HepG2 (cell line): ENCODE data around the gene ZBTB14. TPM values are rescaled to one million over a fixed set of nuclear protein-coding genes. Genes with fewer than 3 reads are reported as not detected.

Experiments used
- ATAC-seq: fragments of 200-7000 bp; cut with Tn5 transposase; 3 replicates; pipeline ENCODE4 v1.9.1; 2020; ENCODE audit warnings: mild to moderate bottlenecking, moderate library complexity
- BruUV-seq: library from RNA; stranded (reverse); fragments of 400-500 nt; replicated peaks from 2 replicates; lab custom pipeline; 2021; lab: Mats Ljungman, UMichigan
- CTCF ChIA-PET: fragments of 300-600 bp; formaldehyde crosslinking; extraction: SDS; loops from one replicate; lab custom pipeline; 2021; ENCODE audit warnings: low total read pairs, inconsistent platforms, low intra/inter-chr PET ratio; lab: Yijun Ruan, JAX
- POLR2A ChIA-PET: fragments of 350-600 bp; sonication (Branson Sonifier 250); formaldehyde crosslinking; loops from one replicate; lab custom pipeline; 2020; ENCODE audit warnings: antibody characterized with exemption, inconsistent platforms; lab: Yijun Ruan, JAX
- DNase-seq: peaks from one replicate; pipeline ENCODE4 v3.0.0-alpha.2; 2015; ENCODE audit warnings: low spot score
- FAIRE-seq: peaks from 3 replicates; lab custom pipeline; 2011; peaks lifted over from hg19 to GRCh38; lab: Jason Lieb, UNC
- H2AFZ ChIP-seq: one replicate; pipeline ENCODE4 v1.6.1; 2011; ENCODE audit warnings: low read length, inconsistent platforms
- H3K27ac ChIP-seq: fragments of 300-600 bp; 3 replicates; pipeline ENCODE4 v1.8.0; 2011; ENCODE audit warnings: mixed run types, mild to moderate bottlenecking, mixed read lengths, low read length, inconsistent platforms; ENCODE audit not compliant: insufficient read depth; ENCODE audit errors: extremely low read length
- H3K27me3 ChIP-seq, 2 experiments: fragments of 200-600 bp in 1 of 2; 2 replicates in 1 of 2; 3 replicates in 1 of 2; pipeline versions ENCODE4 v1.6.0 to v1.8.0; 2011; ENCODE audit warnings: low read length in 2 of 2, mild to moderate bottlenecking in 2 of 2, moderate library complexity in 2 of 2, inconsistent platforms in 1 of 2; ENCODE audit not compliant: insufficient read depth in 2 of 2, control insufficient read depth in 1 of 2
- H3K36me3 ChIP-seq, 2 experiments: fragments of 200-600 bp in 1 of 2; replicated peaks in 1 of 2; 2 replicates in 1 of 2; 3 replicates in 1 of 2; pipeline versions ENCODE4 v1.5.1 to v1.8.0; 2011; ENCODE audit warnings: low read length in 2 of 2, inconsistent platforms in 1 of 2; ENCODE audit not compliant: insufficient read depth in 2 of 2, control insufficient read depth in 1 of 2
- H3K4me1 ChIP-seq: 2 replicates; pipeline ENCODE4 v1.5.1; 2012; ENCODE audit warnings: low read length, inconsistent platforms; ENCODE audit not compliant: insufficient read depth
- H3K4me2 ChIP-seq: 2 replicates; pipeline ENCODE4 v1.6.0; 2011; ENCODE audit warnings: low read depth, low read length, inconsistent platforms
- H3K4me3 ChIP-seq, 3 experiments: fragments of 200-600 bp in 1 of 3; sonication (generic), shearing (Covaris generic) in 1 of 3; replicated peaks in 1 of 3; 2 replicates each; pipeline ENCODE4 v1.5.1; 2011 to 2016; ENCODE audit warnings: low read length in 3 of 3, inconsistent platforms in 2 of 3, low read depth in 2 of 3, mild to moderate bottlenecking in 2 of 3, control low read depth in 1 of 3, mixed read lengths in 1 of 3; ENCODE audit not compliant: insufficient read depth in 1 of 3
- H3K79me2 ChIP-seq: one replicate; pipeline ENCODE4 v1.6.1; 2011; ENCODE audit warnings: low read length, inconsistent platforms; ENCODE audit not compliant: insufficient read depth
- H3K9ac ChIP-seq: 2 replicates; pipeline ENCODE4 v1.6.0; 2011; ENCODE audit warnings: mild to moderate bottlenecking, low read depth, low read length, inconsistent platforms; ENCODE audit not compliant: insufficient read depth
- H3K9me3 ChIP-seq: 2 replicates; pipeline ENCODE4 v1.5.1; 2012; ENCODE audit warnings: mild to moderate bottlenecking, low read length
- H4K20me1 ChIP-seq: 2 replicates; pipeline ENCODE4 v1.6.0; 2011; ENCODE audit warnings: inconsistent platforms, mild to moderate bottlenecking, low read length, moderate library complexity; ENCODE audit not compliant: insufficient read depth
- AGO2 ChIP-seq: fragments of 200-400 bp; formaldehyde crosslinking; optimal IDR thresholded peaks from 2 replicates; pipeline ENCODE3; 2017; ENCODE audit warnings: mild to moderate bottlenecking, low read depth, low read length, moderate library complexity
- FOXK2 ChIP-seq: fragments of 450-650 bp; IDR thresholded peaks from 2 replicates; pipeline ENCODE4 v1.6.1; 2016
- IKZF1 ChIP-seq: fragments of 450-650 bp; IDR thresholded peaks from 2 replicates; pipeline ENCODE4 v1.7.1; 2016
- JUNB ChIP-seq: sonication (generic); formaldehyde crosslinking; IDR thresholded peaks from 2 replicates; pipeline ENCODE4 v1.8.0; 2022; ENCODE audit warnings: missing genetic modification reagents, mild to moderate bottlenecking, borderline replicate concordance
- MAFF ChIP-seq: IDR thresholded peaks from 2 replicates; pipeline ENCODE4 v1.6.1; 2011; ENCODE audit warnings: low read depth, low read length, improper control_type of control experiment
- POGZ ChIP-seq: sonication (generic); formaldehyde crosslinking; IDR thresholded peaks from 2 replicates; pipeline ENCODE4 v1.4.0; 2020; ENCODE audit warnings: mild to moderate bottlenecking, missing genetic modification reagents
- RFXANK ChIP-seq: IDR thresholded peaks from 2 replicates; pipeline ENCODE4 v1.6.1; 2016
- ZBTB33 ChIP-seq: sonication (generic); formaldehyde crosslinking; IDR thresholded peaks from 2 replicates; pipeline ENCODE4 v1.4.0; 2020; ENCODE audit warnings: missing genetic modification reagents
- ZBTB46 ChIP-seq: sonication (generic); formaldehyde crosslinking; IDR thresholded peaks from 2 replicates; pipeline ENCODE4 v1.4.0; 2020; ENCODE audit warnings: mild to moderate bottlenecking, missing genetic modification reagents, borderline replicate concordance
- ZNF382 ChIP-seq: sonication (generic); formaldehyde crosslinking; IDR thresholded peaks from 2 replicates; pipeline ENCODE4 v1.5.0; 2020; ENCODE audit warnings: missing genetic modification reagents, mild to moderate bottlenecking, borderline replicate concordance
- ZNF660 ChIP-seq: sonication (generic); formaldehyde crosslinking; IDR thresholded peaks from 2 replicates; pipeline ENCODE4 v1.5.1; 2020; ENCODE audit warnings: mild to moderate bottlenecking, low read depth, missing genetic modification reagents, borderline replicate concordance
- ZNF792 ChIP-seq: IDR thresholded peaks from 2 replicates; pipeline ENCODE4 v1.6.1; 2016
- WGBS: methylation state at CpG from one replicate; pipeline ENCODE4 v1.1.6; 2017; ENCODE audit warnings: low lambda C conversion rate; 5-methylcytosine and 5-hydroxymethylcytosine counted together
- in situ Hi-C: cut with HindIII; loops from 2 replicates; pipeline ENCODE4 v1.10.0; 2017; ENCODE audit warnings: low pct_unique_long_range_greater_than_20kb; ENCODE audit not compliant: extremely low pct_ligation_motif_present
- intact Hi-C: fragments of 100-400 bp; cut with micrococcal nuclease; formaldehyde crosslinking; loops from one replicate; pipeline ENCODE4 v1.10.0; 2022; ENCODE audit not compliant: unreplicated experiment
- polyA plus RNA-seq, 8 experiments: library from polyadenylated mRNA; depleted of rRNA in 3 of 8; stranded (reverse) in 7 of 8; unstranded in 1 of 8; fragments of >200 nt; fragmentation: Illumina TruSeq in 4 of 8; extraction: Trizol in 4 of 8; gene quantifications; 2 replicates each; pipeline versions ENCODE4 v1.2.1 to v1.2.3, GENCODE V29; 2011 to 2016; ENCODE audit warnings: low read depth in 4 of 8, missing spikeins in 1 of 8, mixed read lengths in 1 of 8; ENCODE audit not compliant: insufficient read depth in 1 of 8
- total RNA-seq, 5 experiments: library from RNA; depleted of rRNA; stranded (reverse); fragments of >200 nt; fragmentation: Illumina TruSeq; extraction: Trizol; gene quantifications; 2 replicates each; pipeline ENCODE4 v1.2.3, GENCODE V29; 2016; ENCODE audit warnings: low read depth in 1 of 5
- TF ChIP-seq, protein P1 (sequence below): IDR thresholded peaks from 2 replicates; pipeline ENCODE4 v1.6.1; 2012; ENCODE audit warnings: low read depth, low read length, improper control_type of control experiment
- TF ChIP-seq, protein P2 (sequence below): sonication (generic); formaldehyde crosslinking; conservative IDR thresholded peaks from 2 replicates; pipeline ENCODE4 v1.8.1; 2023; ENCODE audit warnings: missing genetic modification reagents

The ZBTB14 gene
- total and polyA plus RNA-seq, 2 of the 13 experiments (the other 11 are each of a cell fraction or from before 2014, with no cell fraction given) = 8.0 to 14.4 TPM

GRCh38 chr18:5315838-5316237 lies 20.3 kb upstream of the ZBTB14 start (continued):
- TF ChIP-seq ZBTB33 (CRISPR knock-in tag) = no peak
- TF ChIP-seq ZBTB46 (CRISPR knock-in tag) = no peak
- no peak for TF ChIP-seq AGO2
- TF ChIP-seq JUNB (CRISPR knock-in tag) = no peak
- no peak for TF ChIP-seq FOXK2
- TF ChIP-seq, protein P1, sequence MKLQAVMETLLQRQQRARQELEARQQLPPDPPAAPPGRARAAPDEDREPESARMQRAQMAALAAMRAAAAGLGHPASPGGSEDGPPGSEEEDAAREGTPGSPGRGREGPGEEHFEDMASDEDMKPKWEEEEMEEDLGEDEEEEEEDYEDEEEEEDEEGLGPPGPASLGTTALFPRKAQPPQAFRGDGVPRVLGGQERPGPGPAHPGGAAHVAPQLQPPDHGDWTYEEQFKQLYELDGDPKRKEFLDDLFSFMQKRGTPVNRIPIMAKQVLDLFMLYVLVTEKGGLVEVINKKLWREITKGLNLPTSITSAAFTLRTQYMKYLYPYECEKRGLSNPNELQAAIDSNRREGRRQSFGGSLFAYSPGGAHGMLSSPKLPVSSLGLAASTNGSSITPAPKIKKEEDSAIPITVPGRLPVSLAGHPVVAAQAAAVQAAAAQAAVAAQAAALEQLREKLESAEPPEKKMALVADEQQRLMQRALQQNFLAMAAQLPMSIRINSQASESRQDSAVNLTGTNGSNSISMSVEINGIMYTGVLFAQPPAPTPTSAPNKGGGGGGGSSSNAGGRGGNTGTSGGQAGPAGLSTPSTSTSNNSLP = no peak

GRCh38 chr18:5311301-5311989 lies 15.9 kb upstream of the ZBTB14 start:
- no peaks in the 10 kb centered on the region for H3K9me3 ChIP-seq
- no peak overlapping the region for H3K4me3 ChIP-seq
- ChIA-PET CTCF (no interaction called here), POLR2A (no interaction called here)
- no TSS peak for BruUV-seq
- WGBS = 63% methylated on average over 6 of the region's 6 CpGs
- no peak overlapping the region for H3K4me2 ChIP-seq
- H4K20me1 ChIP-seq = no peaks in the 10 kb centered on the region
- FAIRE-seq = no peak
- H3K27ac ChIP-seq = no peak overlapping the region
- intact Hi-C loops = no loop called here
- no peak overlapping the region for H3K9ac ChIP-seq
- H2AFZ ChIP-seq = no peak overlapping the region
- in situ Hi-C loops = no loop called here
- no peak for DNase-seq
- no peaks in the 10 kb centered on the region for H3K36me3 ChIP-seq
- H3K4me1 ChIP-seq = peaks cover 27% of the 10 kb centered on the region
- ATAC-seq = no peak
- no peaks in the 10 kb centered on the region for H3K27me3 ChIP-seq
- no peaks in the 10 kb centered on the region for H3K79me2 ChIP-seq
- TF ChIP-seq, protein P2, sequence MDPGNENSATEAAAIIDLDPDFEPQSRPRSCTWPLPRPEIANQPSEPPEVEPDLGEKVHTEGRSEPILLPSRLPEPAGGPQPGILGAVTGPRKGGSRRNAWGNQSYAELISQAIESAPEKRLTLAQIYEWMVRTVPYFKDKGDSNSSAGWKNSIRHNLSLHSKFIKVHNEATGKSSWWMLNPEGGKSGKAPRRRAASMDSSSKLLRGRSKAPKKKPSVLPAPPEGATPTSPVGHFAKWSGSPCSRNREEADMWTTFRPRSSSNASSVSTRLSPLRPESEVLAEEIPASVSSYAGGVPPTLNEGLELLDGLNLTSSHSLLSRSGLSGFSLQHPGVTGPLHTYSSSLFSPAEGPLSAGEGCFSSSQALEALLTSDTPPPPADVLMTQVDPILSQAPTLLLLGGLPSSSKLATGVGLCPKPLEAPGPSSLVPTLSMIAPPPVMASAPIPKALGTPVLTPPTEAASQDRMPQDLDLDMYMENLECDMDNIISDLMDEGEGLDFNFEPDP (CRISPR knock-in tag) = no peak
- TF ChIP-seq POGZ (CRISPR knock-in tag) (no peak), MAFF (peak; percentile 88), IKZF1 (no peak), RFXANK (CRISPR knock-in tag) (no peak), ZBTB33 (CRISPR knock-in tag) (no peak), ZNF792 (CRISPR knock-in tag) (no peak), ZNF382 (CRISPR knock-in tag) (no peak), ZNF660 (no peak)
